GM18873 (cell line): ENCODE results near the gene GAGE10.
"Not testable (repeated sequence)": the region's sequence is repeated elsewhere in the genome, so short reads cannot be mapped to it uniquely, and the experiment has no call there.

Source experiments
- ATAC-seq: cut with Tn5 transposase; IDR thresholded peaks from one replicate; pipeline ENCODE4 v1.9.1; 2021; ENCODE audit warnings: mild to moderate bottlenecking, moderate library complexity, moderate number of reproducible peaks; ENCODE audit not compliant: unreplicated experiment, low FRiP score

Gene GAGE10

GRCh38 chrX:49316085-49316484, 12.6 kb downstream of the GAGE10 start:
- ATAC-seq: no peak

GRCh38 chrX:49321737-49322136, 18.3 kb downstream of the GAGE10 start, which contains the start of gene GAGE12J:
Gene GAGE12J, plus strand, starts transcription at chrX:49322037. Its CDS starts 1,157 bp downstream, at chrX:49323194.
- not testable (repeated sequence) for ATAC-seq

DNA sequence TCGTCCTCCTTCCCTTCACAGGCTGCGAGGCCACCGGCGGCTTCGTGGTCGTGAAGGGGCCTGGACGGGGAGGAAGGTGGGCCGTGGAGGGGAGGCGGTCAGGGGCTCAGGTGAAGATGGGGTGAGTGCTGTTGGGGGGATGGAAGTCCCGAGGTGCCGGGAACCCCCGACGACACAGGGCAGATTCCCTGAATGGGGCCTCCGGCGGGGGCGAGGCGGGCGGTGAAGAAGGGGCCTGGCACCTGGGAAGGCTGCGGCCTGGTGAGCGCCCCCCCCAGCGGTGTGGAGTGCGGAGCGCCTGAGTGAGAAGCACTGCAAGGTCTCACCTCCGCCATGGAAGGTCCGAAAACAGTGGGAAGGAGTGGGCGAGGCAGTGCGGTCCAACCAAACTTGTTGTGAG, 18.8 kb downstream of the GAGE10 start:
- ATAC-seq: not testable (repeated sequence)

DNA sequence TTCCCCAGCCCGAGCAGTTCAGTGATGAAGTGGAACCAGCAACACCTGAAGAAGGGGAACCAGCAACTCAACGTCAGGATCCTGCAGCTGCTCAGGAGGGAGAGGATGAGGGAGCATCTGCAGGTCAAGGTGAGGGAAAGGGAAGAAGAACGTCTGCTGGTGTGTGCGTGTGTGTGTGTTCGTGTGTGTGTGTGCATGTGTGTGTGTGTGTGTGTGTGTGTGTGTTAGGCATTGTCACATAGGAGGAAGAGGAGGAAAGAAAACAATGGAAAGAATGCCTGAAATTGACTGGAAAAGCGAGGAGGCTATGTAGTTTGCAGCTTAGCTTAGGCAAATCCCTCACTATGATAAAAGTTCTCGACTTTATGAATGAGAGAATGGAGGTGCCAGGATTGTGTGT, 20.3 kb downstream of the GAGE10 start:
- ATAC-seq: not testable (repeated sequence)

- ATAC-seq: not testable (repeated sequence)
Observed at GRCh38 chrX:49330421-49330820, 27.0 kb downstream of the GAGE10 start.

DNA sequence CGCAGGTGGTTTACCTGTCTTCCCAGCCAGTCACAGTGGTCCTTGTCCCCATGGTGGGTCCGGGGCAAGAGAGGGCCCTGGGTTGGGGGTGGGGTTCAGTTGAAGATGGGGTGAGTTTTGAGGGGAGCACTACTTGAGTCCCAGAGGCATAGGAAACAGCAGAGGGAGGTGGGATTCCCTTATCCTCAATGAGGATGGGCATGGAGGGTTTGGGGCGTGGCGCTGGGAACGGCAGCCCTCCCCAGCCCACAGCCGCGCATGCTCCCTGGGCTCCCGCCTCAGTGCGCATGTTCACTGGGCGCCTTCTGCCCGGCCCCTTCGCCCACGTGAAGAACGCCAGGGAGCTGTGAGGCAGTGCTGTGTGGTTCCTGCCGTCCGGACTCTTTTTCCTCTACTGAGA, 27.8 kb downstream of the GAGE10 start, which contains the start of gene GAGE13:
TSS of gene GAGE13 (plus strand) at position 301 of the 400 bp plus-strand sequence. CDS start 1,156 bp downstream, outside the sequence.
- ATAC-seq: not testable (repeated sequence)

DNA sequence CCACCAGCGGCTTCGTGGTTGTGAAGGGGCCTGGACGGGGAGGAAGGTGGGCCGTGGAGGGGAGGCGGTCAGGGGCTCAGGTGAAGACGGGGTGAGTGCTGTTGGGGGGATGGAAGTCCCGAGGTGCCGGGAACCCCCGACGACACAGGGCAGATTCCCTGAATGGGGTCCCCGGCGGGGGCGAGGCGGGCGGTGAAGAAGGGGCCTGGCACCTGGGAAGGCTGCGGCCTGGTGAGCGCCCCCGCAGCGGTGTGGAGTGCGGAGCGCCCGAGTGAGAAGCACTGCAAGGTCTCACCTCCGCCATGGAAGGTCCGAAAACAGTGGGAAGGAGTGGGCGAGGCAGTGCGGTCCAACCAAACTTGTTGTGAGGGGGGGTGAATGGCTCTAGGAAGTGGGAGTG, 28.4 kb downstream of the GAGE10 start:
- not testable (repeated sequence) for ATAC-seq

- ATAC-seq: not testable (repeated sequence)
Observed at GRCh38 chrX:49341449-49341848, 38.0 kb downstream of the GAGE10 start.

DNA sequence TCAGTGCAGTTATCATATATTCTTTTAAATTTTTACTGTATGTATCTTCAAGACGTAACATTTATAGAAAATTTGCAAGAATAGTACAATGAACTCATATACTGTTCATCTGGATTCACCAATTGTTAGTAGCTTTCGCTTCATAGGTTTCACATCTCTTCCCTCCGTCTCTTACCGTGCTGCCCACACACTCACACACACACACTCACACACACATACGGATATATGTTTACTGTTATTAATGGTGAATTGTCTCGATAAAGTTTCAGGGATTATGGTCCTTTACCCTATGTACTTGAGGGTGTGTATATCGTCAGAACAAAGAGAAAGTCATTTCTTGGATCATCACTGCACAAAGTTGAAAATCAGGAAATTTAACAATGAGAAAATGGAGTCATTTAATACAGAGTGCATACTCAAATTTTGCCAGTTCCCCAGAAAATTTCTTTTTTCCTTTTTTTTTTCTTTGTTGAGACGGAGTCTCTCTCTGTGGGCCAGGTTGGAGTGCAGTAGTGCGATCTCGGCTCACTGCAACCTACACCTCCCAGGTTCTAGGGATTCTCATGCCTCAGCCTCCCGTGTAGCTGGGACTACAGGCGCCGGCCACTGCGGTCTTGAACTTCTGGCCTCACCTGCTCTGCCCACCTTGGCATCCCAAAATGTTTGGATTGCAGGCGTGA, 41.2 kb downstream of the GAGE10 start:
- not testable (repeated sequence) for ATAC-seq

DNA sequence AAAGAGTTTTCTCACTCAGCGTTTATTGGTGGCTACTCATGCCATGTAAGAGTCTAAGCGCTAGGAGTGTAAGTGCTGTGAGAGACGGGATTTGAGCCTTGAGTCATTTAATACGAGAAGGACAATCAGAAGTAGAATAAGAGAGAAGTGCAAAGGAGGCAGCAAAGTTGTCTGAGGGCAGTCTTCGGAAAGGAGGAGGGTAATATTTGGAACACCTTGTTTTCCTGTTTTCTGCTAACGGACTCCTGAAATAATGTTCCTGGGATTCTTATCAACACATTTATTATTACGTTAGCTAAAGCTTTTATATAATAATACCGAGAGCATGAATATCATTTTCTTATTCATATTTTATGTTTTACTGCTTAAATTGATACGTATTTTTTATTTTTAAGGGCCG, 42.0 kb downstream of the GAGE10 start:
- not testable (repeated sequence) for ATAC-seq

- not testable (repeated sequence) for ATAC-seq
Observed at GRCh38 chrX:49346150-49346549, 42.7 kb downstream of the GAGE10 start.
